HG03095 (cell line): ENCODE measurements around the gene IPCEF1.

Experiments
- ATAC-seq: cut with Tn5 transposase; IDR thresholded peaks from one replicate; pipeline ENCODE4 v1.9.1; 2021; ENCODE audit warnings: moderate library complexity; ENCODE audit not compliant: unreplicated experiment

Gene IPCEF1

DNA sequence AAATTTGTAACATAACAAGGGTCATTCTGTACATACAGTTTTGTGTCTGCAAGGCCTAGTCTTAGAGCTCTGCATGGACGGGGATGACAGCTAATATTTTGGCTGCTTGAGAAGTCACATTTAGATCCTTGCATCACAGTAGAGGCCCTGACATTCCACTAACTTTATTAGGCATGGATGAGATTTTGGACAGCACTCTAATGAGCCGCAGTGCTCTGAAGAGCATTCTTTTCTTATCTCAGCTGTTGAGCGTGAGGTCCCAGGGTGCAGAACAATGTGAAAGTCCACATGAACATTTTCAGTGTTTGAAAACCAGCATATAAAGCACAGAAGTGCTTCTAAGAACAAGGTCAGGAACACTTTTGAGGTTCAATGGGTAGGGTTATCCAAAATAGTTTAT, 58.9 kb downstream of the IPCEF1 start:
- ATAC-seq: no peak

DNA sequence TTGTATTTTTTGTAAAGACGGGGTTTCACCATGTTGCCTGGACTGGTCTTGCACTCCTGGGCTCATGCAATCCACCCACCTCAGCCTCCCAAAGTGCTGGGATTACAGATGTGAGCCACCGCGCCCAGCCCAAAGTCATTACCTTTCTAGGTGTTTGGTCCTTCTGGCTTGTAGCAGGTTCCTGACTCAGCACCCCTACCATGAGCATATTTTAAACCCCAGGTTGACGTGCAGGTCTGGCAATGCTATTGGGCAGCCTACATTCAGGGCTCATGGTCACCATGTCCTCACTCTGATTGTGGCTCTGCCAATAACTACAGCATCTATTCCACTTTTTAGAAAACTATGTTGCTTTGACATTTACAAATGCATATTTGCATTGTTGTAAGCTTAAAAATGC, 59.4 kb downstream of the IPCEF1 start:
- ATAC-seq: no peak

DNA sequence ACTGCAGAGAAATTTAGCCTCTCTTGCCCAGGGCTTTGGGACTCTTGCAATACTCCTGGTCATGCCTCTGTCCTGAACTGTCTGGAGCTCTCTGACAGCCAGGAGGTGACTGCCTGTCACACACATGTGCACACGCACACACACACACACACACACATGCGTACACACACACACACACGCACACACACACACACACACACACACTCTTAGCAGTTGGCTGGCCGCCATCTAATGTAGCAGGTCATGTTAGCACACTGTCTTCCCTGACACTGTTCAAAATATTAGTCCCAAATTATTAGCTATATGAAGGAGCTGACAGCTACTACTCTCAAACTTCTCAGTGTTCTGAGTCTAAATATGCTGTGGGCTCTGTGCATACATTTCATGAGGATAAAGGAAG, 60.9 kb downstream of the IPCEF1 start:
- ATAC-seq: no peak

DNA sequence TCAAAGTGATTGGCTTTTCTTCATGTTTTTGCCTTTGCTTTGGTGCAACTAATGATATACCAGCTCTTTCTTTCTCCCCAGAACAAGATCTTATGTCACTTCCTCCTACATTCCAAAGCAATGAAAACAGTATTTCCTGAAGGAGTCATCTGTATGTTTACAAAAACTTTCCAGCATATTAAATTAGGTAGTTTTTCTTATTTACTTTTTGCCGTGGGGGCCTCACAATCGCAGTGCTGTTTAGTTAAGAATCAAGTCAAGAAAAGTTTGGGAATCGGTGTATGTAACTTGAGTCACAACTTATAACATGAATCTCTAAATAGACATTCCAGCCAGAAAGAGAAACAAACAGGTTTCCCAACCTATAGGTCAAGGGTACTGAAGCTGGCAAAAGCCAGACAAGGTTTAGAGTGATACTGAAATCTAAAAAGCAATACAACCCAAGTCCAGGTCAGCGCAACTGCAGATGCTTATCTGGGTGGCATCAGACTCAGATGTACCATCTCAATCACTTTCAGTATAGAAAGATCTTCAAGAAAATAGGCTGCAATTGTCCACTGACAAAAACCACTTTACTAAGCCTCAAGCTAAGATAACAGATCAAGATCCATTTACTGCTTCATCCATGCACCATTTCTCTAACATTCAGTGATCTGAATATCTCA, 63.6 kb downstream of the IPCEF1 start:
- ATAC-seq: no peak

DNA sequence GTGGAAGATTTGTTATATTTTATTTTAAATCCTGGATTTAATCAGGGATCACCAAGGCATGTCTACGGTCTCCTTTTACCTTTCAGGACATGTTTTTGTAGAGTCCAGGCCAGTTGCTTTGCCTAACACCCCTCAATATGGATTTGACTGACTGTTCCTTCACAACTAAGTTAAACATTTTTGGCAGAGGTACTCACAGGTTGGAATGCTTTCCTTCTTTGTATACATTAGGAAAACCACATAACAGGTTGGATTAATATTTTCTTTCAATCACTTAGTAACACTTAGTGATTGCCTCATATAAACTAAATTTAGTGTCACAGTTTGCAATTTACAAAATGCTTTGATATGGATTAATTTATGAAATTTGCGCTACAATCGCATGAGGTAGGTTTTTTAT, 64.5 kb downstream of the IPCEF1 start:
- ATAC-seq: no peak

DNA sequence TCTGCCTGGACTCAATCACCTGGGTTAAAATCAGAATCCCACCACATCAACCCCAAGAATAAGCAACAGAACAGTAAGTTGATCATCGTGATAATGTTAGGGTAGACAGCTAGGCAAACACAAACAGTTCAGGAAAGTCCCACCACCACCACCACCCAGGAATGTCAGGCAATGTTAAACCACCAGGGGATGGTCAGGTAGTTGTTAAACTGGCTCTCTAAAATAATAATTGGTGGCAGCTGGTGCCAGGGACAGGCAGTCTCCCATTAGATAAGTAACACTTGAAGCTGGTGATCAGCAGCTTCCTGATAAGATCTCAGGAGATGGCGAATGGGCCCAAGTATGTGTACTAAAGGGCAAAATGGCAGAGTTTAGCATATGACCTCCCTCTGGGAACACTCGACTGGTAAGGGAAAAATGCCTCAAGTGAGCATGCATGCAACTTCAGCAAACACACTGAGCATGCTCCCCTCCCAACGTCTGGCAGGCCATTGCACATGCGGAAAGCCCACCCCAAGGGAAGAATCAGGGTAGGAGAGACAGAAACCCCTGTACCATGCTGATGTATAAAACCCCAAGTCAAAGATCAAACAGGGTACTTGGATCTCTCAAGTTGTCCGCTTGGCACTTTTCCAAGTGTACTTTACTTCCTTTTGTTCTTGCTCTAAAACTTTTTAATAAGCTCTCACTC, 66.6 kb downstream of the IPCEF1 start:
- no peak for ATAC-seq

DNA sequence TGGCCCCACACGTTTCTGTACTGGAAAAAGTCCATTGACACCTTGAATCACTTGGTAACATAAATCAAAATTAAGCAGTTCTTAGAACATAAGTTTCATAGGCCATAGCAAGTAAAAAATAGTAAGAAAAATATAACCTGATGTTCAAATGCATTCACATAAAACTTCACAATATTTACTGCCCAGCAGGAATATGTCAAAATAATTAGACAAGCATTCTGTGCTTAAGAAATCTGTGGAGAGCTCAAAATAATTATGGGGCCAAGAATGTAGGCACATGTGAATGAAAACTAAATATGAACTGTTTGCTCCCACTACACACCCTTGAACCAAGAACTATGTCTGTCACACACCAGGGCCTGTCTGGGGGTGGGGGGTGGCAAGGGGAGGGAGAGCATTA, 70.8 kb downstream of the IPCEF1 start:
- no peak for ATAC-seq

DNA sequence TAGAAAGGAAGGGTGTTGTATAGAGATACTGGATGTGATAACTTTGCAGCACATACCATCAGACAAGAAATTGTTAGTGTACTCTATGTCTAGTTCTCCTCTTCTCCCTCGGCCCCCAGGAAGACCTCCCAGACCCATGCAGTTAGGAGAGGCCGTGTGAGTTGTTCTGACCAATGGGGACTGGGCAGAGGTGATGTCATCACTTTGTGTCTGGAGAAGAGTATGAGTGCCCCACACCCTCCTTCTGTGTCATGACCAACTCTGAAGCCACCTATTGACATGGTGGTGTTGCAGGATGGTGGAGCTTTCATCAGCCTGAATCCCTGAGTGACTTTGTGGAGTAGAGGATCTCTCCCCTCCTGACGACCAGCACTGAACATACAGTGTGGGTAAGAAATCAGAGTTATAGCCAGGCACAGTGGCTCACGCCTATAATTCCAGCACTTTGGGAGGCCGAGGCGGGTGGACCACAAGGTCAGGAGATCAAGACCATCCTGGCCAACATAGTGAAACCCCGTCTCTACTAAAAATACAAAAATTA, 72.2 kb downstream of the IPCEF1 start:
- ATAC-seq: no peak

DNA sequence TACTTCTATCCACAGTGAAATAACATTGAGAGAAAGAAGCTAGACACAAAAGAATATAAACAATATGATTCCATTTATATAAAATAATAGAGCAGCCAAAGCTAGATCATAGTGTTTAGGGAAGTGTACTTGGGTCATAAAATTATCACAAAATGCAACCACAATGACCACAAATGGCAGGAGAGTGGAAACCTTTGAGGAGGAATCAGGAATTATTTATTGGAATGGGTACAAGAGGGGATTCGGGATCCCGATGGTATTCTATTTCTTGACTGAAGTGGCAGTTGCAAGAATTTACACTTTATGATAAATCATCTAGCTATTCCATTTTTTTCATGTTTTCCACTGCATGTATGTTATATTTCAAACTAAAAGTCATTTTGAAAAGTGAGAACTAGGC, 76.1 kb downstream of the IPCEF1 start:
- no peak for ATAC-seq

DNA sequence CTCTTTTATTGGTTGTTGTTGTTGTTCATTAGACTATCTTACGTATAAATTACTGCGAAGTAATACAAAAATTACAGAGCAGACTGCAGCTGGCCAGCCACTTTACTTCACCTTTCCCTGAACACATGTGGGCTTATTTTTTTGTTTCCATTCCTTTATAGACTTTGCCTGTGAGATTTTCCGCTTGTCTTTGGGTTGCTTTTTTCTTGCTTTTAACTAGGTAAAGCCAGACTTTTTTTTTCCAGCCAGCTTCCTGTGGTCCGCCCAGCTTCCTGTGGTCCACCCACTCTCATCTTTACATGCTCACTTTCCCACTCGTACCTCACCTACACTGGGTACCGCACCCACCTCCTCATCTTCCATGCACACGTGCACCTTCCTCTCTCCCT, 79.0 kb downstream of the IPCEF1 start:
- no peak for ATAC-seq

DNA sequence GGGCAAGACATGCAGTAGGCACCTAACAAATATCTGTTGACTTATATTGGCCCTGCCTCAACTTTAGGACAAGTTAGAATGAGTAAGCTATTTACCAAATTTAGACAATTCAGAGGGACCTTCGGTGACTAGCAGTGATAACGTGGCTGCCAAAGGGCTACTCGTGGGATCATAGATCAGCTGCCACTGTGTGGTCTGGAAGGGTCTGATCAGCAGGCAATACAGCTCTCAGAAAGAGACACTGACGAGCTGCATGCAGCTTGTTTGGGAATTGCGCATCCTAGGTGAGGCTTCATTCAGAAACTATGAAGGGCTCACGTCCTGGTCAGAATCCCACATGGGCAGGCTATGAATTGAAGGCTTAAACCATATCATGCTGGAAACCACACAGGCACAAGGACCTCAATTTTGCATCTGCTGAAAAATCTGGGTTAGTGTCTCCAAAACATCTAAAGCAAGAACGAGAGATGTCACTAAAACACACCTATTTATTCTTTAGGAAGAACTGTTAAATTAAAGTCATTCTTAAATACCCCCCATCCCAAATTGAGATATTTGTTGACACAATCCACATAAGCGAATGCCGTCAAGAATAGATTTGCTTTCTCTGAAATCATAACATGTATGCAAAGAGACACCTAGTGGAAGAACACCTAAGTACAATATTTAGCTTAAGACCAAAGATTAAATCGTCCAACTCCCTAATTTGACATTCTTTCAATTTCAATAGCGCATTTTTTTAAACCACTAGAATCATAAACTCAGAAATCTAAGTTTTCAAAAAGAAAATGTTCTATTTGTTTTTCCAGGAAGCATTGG, 79.6 kb downstream of the IPCEF1 start:
- no peak for ATAC-seq

DNA sequence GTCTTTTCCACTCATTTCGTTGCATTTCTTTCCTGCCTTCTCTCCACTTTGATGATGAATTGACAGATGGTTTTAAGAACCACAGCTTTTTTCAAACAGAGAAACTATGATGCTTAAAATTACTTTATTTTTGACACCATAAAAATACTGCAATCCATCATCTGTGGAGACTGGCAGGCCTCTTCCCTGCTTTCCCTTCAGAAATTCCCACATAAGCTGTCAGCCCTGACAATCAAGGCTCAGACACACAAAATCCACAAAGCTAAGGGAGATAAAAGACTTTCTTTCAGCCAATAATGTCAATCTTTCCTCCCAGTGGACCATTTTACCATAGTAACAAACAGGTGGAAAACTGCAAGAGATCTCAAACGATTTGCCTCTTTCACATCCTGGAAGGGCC, 82.4 kb downstream of the IPCEF1 start:
- ATAC-seq: no peak

DNA sequence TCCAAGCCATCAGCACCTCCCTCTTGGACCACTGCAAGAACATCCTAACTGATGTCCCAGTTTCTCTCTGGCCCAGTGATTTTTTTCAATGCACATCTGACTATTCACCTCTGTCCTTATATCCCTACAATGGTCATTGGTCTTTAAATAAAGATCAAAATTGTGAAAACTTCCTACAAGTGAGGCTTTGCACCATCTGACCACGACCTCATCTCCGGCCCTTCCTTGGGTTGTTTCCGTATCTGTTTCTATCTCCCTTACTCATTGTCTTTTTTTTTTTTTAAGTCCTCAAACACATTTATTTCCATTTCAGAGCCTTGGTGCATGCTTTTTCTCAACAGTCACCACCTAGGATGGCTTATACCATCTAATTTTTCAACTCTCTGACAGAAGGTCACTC, 88.1 kb downstream of the IPCEF1 start:
- ATAC-seq: no peak

DNA sequence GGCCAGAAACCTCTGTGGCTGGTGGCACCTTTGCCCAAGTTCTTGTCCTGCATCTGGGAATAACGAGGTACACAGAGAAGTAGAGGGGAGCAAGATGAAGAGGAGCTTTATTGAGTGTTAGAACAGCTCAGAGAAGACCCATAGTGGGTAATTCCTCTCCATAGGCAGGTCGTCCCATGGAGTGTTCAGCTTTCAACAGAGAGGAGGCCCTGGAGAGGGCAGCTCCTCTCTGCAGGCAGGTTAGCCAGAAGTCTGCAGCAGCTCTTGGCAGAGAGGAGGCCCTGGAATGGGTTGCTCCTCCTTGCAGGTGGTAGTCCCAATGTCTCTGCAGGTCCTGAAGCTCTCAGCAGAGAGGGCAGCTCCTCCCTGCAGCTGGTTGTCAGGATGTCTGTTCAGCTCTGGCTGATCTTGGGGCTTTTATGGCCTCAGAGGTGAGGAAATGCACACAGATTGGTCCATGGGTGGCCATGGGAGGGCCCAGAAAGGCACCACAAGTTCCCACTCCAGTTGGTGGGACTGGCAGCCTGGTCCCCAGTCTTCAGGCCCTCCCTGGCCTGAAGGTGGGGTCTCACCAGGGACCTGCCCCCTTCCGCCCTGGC, 89.0 kb downstream of the IPCEF1 start:
- ATAC-seq: no peak

DNA sequence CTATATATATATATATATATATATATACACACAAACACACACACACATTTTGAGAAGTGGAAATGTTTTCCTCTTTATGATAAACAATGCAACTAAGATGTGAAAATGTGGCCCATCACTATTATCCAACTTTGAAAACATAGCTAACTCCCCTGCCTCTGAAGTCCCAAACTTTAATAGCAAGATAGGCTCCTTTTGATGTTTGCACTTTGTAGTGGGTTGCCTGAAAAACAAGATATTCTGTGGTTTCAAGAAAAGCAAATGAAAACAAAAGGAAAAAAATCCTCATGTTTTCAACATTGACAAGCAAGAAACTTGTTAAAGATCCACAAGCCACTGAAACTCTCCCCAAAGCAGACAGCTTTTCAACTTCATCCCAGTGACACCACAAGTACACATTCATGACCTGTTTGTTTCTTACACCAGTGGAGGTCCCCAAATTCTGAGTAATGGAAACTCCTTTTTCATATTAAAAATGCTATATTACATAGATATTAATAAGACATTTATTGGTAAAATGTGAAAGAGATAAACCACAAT, 90.0 kb downstream of the IPCEF1 start:
- ATAC-seq: no peak

DNA sequence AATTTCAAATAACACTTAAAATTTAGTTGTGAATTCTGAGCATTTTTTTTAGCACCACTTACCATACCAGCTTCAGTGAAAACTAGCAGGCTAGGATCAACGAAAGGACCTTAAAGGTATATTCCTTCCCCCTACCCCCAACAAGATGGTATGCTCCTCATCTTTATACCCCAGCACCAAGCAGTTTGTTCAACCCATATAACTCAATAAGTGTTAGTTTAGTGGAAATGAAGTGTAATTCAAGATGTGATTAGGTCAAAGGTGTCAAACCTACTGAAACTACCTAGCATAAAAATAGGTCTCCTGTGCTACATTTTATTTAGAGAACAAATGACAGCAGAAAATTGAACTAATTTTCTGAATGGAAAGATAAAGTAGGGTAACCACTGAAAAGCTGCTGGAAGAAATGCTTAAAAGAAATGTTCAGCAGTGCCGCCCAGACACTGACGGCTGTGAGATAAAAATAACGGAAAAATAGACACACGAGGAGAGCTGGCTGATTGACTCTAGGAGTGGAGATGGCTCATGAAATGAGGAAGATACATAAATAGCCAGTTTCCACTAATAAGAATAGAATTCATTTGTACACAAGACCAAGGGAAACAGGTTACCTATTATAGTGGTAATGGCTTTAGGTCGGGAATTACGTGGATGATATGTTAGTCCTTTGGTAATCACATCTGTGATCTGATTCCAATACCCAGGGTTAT, 94.8 kb downstream of the IPCEF1 start:
- no peak for ATAC-seq

DNA sequence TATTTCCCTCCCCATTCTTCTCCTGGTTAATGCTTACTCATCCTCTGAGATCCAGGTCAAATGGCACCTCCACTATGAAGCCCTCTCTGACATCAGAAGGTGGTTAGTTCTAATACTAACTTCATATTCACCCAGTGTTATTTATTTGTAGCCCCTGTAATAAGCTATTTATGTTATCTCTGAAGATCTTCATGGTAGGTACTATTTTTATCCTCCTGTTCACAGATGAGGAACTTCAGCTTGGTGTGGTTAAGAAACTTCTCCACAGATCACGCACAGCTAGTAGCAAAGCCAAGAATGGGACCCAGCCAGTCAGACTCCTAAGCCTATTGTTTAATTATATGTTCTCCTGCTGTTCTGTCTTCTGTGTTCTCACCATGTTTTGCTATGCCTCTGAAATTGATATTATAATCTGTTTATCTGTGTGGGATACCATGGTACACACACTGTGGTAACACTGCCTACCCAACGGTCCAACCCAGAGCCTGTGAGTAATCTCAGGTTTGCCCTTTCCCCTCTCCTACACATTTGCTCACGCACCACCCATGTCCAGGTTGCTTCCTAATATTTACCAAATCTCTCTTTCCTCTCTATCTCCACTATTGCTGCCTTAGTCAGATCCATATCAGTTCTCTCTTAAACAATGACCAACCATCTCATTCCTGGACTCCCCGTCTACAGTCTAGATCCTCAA, 98.4 kb downstream of the IPCEF1 start:
- ATAC-seq: peak; percentile 73

DNA sequence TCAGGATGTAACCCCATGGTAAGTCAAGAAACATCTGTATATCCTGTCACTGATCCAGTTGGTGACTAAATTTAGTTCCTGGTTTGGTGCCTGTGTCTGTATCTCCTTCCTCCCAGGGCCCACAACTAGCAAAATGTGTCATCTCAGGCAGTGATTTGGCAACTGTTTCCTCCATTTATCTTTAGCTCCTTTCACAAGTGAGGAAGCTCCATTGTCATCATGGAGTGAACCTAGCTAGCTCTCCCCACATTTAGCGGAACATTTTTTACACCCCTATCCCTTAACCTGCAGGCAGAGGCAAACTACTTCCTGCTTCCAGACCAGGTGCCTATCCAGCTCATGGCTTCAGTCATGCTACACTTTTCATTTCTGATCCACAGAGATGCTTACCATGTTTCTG, 99.5 kb downstream of the IPCEF1 start:
- ATAC-seq: no peak

DNA sequence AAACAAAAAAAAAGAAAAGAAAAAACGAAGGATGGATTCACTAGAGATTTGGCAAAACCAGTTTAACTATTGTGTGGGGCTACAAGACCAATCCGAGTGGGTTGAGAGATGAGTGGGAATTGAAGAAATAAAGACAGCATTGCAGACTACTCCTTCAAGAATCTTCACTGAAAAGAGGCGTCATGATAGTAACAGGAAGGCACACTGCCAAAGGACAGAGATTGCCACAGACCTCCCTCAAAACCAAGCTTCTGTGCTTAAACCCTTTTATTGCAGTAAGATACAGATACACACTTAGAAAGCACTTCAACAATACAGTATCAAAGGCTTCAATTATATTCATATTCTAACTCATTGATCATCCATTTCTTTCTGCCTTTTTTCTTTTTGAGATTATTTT, 103.9 kb downstream of the IPCEF1 start:
- no peak for ATAC-seq

DNA sequence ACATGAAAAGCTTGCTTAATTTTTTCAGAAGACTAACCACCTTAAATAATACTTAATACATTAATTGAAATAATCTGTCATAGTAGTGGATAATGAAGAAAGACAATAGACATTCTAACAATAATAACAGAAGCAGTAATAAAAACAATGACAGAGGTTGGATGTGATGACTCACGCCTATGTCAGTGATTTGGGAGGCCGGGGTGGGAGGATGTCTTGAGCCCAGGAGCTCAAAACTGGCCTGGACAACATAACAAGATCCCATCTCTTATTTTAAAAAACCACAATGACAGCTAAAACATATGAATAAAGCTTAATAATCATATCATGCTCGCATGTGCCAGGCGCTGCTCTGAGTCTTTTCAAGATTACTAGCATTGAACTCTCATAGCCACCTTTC, 105.5 kb downstream of the IPCEF1 start:
- ATAC-seq: no peak
